ENCODE data around the gene ATP7A.
A peak's percentile ranks its signal among the peaks of the same experiment; 100 is the strongest.
"Not testable (repeated sequence)": the region's sequence is repeated elsewhere in the genome, so short reads cannot be mapped to it uniquely, and the experiment has no call there.

ATP7A gene

DNA sequence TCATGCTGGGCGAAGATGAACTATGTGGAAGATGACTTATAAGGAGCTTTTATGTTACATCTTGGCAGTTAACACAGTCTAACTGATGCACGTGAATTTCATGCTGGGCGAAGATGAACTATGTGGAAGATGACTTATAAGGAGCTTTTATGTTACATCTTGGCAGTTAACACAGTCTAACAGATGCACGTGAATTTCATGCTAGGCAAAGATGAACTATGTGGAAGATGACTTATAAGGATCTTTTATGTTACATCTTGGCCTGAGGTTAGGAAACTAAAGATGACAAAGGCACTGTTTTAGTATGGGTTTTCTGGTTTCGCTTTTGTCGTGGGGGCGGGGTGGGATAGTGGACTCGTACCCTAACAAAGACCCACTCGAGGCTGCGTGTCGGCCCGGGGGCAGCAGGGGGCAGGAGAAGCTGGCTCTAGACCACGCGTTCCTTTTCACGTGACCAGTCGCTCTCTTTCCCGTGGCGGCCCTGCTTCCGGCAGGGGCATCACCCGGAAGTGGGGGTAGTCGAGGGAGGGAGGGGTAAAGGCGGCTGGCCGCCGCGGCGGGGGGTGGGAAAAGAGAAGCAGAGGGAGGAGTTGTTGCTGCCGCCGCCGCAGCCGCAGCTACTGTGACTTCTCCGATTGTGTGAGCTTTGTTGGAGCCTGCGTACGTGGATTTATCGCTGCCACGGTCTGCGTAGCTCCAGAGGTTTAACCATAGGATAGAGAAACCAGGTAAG, at the start of gene ATP7A:
TSS of gene ATP7A (plus strand) at position 586 of the 733 bp plus-strand sequence. CDS start 60,949 bp downstream, outside the sequence.
- peak; percentile 69 to 78 for DNase-seq (ENCODE audit: low read depth in 2 of 2, low spot score in 1 of 2)

DNA sequence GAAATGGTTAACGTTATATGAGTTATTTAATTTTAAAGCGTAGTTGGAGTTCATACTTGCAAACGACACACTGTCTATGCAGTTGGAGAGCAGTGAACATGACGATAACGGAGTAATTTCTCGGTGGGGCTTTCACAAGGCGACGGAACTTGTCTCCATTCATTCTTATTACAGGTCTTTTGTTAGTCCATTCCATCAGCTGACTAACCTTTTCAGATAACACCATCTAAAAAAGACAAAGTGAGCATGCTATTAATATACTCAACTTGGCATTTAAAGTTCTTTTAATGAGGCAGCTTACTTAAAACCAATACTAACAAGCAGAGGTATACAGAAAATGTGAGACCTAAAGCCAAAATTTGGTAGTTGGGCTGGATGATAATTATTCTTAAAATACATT, 35.1 kb upstream of the ATP7A start:
- DNase-seq (ENCODE audit: low read depth in 2 of 2, low spot score in 1 of 2), result no peak

DNA sequence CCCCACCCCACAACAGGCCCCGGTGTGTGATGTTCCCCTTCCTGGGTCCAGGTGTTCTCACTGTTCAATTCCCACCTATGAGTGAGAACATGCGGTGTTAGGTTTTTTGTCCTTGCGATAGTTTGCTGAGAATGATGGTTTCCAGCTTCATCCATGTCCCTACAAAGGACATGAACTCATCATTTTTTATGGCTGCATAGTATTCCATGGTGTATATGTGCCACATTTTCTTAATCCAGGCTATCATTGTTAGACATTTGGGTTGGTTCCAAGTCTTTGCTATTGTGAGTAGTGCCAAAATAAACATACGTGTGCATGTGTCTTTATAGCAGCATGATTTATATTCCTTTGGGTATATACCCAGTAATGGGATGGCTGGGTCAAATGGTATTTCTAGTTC, 29.1 kb upstream of the ATP7A start:
- not testable (repeated sequence) for DNase-seq (ENCODE audit: low read depth in 2 of 2, low spot score in 1 of 2)

DNA sequence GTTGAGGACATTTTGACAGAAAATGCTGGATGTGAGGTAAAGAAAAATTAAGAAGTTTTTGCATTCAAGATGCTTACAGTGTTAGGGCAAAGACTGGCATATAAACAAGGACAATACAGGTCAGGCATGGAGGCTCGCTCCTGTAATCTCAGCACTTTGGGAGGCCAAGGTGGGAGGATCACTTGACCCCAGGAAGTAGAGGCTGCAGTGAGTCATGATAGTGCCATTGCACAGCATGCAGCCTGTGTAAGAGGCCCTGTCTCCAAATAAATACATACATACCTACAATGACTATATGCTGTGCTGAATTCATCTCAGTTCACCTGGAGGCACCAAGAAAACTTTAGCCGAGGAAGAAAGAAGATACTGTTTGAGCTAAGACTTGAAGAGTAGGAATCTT, 17.6 kb upstream of the ATP7A start:
- no peak for DNase-seq (ENCODE audit: low read depth in 2 of 2, low spot score in 1 of 2)

DNA sequence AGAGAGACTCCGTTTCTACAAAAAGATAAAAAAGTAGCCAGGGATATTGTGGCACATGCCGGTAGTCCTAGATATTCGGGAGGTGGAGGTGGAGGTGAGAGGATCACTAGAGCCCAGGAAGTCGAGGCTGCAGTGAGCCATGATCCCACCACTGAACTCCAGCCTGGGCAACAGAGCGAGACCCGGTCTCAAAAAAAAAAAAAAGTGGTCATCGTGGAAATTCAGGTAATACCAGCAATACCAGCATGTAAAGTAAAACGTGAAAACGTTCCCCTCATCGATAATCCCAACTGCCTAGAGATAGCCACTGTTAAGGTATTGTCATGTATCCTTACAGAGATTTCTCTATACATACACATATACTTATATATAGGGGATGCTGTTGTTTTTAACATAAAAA, 16.8 kb upstream of the ATP7A start:
- DNase-seq (ENCODE audit: low read depth in 2 of 2, low spot score in 1 of 2), result no peak

DNA sequence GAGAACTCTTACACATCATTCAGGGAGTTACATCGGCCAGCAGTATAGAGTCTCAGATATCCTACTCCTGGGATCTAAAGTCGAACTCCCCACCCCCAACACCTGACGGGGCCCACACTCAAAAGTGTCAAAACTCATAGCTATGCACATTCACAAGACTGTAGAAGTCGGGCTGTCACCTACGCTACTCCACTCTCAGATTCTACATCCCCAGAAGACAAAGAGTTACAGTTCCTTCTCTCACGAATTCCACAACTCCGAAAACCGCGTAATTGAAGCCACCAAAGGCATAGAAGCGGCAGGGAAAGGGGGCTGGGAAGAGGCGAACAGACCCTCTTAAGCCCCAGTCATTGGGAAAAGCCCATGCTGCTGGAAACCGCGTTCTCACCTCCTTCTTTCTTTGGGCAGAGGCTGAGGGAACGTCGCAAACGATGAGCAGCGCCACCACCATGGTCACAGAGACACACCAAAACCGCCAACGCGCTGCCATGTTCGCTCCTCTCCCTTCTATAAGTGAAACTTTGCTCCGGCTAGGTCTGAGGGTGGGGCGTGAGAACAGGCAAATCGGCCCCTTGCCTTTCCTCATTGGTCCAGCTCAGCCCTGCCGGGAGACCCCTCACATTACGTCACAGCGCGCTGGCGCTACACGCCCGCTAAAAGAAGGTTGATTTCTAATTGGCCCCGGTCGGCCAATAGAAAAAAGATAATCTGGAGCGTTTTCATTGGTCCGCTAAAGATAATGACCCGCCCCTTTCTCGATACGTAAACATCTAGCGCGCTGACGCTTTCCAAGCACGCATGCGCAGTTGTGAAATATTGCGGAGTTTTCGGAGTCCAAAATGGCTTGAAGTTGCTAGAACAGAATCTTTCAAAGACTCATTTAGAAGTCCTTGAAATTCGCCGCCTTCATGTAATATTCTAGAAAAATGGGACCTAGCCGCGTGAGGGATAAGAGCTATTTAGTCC, 15.3 kb upstream of the ATP7A start, which contains the start of gene MAGT1:
TSS of gene MAGT1 (minus strand) at position 515 of the 966 bp plus-strand sequence. CDS start at position 490, 25 bp downstream.
- peak; percentile 55 to 77 for DNase-seq (ENCODE audit: low read depth in 2 of 2, low spot score in 1 of 2)

DNA sequence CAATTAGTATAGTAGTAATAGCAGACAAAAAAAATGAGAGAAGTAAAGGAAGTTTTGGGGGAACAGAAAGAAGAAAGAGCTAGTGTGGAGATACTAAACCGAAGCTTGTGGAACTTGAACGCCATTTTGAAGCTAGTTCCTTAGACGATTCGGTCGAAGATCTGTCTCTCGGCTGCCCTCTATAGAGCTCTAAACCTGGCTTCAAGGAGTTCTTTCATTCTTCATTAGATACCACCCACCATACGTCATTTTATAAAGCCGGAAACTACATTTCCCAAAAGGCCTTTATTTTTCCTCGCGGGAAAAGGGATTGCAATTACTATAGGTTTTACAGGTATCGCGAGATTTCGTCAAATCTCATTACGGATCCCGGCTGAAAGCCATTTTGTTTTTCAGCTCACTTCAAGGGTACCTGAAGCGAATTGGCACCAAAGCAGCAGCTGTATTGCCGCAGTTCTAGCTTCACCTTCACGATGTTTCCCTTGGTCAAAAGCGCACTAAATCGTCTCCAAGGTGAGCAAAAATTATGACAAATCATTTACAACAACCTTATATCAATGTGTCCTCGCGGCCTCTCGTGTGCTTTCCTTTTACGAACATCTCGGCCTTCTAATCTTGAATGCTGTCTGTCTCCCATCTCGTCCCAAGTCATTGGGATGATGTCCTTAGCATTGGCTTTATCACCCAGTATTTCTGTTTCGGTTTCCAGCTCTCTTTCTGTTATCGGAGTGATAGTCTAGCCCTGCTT, 11.2 kb upstream of the ATP7A start, which contains the start of gene COX7B:
TSS of gene COX7B (plus strand) at position 388 of the 748 bp plus-strand sequence. CDS start at position 474, 86 bp downstream.
- peak in 1 of 2 donors; percentile 27 for DNase-seq (ENCODE audit: low read depth in 2 of 2, low spot score in 1 of 2)

DNA sequence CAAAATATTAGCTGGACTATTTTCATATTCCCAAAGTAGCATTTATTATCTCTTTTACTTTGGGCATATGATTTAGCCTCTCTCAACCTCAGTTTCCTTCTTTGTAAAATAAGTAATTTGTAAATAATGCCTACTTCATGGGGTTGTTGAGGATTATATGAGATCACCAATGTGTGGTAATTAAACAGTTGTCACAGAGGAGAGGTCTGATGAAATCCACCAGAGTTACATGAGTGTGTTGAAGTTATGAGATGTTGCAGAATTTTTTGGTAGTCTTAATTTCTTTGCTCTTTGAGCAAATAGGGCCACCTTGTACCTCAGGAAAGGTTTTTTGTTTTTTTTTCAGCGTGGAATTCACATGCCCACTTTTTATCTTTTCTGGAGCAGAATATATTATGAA, 9.8 kb upstream of the ATP7A start:
- no peak for DNase-seq (ENCODE audit: low read depth in 2 of 2, low spot score in 1 of 2)

DNA sequence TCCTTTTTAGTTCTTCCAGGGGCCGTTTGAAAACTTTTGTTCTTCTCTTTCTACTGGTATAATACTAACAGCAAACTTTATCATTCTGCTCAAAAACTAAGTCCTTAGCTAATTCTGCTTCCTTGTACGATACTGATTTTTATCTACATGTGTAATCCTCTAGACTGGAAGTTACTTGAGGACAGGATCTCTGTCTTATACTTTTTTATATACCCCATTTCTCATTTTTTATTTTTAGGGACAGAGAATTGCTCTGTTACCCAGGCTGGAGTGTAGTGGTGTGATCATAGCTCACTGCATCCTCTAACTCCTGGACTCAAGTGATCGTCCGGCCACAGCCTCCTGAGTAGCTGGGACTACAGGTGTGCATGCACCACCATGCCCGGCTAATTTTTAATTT, 9.0 kb upstream of the ATP7A start:
- DNase-seq (ENCODE audit: low read depth in 2 of 2, low spot score in 1 of 2), result no peak

DNA sequence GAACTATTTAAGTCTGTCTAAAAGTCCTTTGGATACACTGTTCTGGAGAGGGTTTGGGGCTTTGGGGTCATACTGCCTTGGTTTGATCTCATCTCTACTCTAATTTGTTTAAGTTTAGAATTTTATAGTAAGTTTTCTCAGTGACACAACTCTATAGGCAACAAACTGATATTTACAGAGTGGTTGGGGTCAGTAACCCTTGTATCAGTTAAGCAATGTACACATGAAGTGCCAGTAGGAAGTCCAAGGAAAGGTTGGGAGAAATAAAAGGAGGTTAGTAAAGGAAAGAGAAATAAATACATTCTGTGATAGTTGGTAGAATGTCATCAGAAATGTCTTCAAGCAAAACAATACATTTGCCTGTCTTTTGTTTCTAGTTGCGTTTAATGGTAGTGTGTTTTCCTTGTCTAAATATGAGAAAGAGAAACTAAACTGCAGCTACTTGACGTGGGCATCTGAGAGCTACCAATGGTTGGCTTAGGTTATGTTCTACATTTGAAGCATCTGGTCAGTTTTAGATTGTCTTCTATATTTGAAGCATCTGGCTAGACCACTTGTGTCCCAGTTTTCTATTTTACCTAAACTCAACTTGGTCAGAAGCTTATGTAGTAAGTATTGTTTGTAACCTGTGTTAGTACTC, 6.9 kb downstream of the ATP7A start:
- no peak for DNase-seq (ENCODE audit: low read depth in 2 of 2, low spot score in 1 of 2)

DNA sequence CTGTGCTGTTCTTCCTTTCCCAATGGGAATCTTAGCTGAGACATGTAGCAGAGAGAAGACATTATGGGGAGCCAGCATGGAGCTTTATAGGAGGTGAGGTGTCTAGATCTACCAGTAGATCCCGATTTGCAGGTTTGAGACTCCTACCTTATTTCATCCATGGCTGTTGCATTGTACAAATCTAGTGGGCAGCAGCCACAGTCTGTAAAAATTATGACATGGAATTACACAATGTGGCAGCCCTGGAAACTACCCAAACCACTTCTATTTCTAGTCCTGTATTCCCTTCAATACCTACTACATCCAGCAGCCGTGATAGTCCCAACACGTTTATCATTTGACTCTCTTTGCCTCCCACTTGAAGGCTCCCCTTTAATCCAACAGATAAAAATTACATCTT, 8.1 kb downstream of the ATP7A start:
- DNase-seq (ENCODE audit: low read depth in 2 of 2, low spot score in 1 of 2), result no peak

DNA sequence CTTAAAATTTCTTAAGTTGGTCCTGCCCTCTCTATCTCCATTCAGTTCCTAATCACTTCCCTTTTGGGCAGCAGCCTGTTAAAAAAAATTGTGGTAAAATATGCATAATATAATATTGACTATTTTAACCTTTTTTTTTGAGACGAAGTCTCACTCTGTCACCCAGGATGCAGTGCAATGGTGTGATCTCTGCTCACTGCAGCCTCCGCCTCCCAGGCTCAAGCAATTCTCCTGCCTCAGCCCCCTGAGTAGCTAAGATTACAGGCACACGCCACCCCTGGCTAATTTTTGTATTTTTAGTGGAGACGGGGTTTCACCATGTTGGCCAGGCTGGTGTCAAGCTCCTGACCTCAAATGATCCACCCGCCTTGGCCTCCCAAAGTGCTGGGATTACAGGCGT, 8.9 kb downstream of the ATP7A start:
- DNase-seq (ENCODE audit: low read depth in 2 of 2, low spot score in 1 of 2), result not testable (repeated sequence)

DNA sequence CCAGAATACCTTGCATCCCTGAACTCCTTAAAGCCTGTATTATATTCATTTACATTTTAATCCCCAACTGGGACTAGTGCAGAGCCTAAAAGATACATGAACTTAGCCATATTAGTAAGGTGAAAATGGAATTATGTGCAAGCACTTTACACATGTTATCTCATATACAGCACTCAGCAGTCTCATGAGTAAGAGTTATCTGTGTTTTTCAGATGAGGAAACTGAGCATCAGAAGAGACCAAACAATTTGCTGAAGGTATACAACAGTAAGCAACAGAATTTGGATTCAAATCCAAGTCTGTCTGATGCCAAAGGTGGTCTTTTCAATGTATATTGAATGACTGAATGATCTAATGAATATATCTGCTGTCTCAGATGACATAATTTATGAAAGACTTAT, 12.3 kb downstream of the ATP7A start:
- DNase-seq (ENCODE audit: low read depth in 2 of 2, low spot score in 1 of 2), result no peak

DNA sequence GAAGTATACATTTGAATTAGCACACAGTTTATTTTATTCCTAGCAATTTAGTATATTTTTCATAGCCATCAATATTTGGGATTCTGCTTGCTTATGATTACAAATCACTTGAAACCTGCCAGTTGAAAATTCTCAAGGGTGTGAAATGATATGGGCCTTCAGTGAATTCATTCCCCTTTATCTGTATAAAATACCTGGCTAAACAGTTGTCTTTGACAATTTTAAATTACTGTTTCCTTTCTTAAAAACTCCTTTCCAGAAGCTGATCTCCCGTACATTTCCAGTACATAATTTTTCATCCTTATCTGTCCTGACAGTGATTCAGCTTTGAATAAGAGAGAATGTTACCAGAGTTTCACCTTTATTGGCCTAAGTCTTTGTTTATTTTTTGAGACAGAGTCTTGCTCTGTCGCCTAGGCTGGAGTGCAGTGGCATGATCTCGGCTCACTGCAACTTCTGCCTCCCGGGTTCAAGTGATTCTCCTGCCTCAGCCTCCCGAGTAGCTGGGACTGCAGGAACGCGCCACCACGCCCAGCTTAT, 13.9 kb downstream of the ATP7A start:
- DNase-seq (ENCODE audit: low read depth in 2 of 2, low spot score in 1 of 2), result no peak

DNA sequence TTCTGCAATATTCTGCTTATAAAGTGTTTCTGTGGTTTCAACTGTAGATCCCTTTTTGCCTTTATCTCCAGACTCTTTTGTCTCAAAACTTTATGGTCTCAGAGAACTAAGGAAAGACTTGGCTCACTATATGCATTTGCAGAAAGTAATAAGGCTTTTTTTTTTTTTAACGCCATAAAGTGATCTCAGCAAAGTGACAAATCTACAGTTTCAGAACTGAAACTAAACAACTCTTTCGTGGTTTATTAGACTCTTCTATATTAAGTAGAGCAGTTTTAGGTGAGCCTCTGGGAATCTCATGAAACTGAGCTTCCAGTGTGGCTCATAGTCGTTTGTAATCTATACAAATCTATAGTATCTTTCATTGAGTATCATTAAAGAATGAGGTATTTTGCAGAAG, 15.3 kb downstream of the ATP7A start:
- DNase-seq (ENCODE audit: low read depth in 2 of 2, low spot score in 1 of 2), result no peak

DNA sequence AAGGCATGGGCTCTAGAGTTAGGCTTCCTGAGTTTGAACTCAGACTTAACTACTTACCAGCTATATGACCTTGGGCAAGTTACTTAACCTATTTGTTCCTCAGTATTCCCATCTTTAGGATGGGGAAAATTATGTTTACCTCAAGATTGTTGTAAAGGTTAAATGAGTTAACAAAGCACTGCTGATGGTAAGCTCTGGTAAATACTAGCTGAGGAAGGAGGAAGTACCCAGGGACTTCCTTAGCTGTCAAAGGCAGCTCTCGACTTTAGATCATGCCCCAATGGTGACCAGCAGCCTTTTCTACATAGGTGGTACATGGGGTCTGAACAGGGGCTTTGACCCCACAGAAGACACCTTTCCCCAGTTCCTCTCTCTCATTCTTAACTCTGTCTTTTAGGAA, 20.1 kb downstream of the ATP7A start:
- DNase-seq (ENCODE audit: low read depth in 2 of 2, low spot score in 1 of 2), result no peak

DNA sequence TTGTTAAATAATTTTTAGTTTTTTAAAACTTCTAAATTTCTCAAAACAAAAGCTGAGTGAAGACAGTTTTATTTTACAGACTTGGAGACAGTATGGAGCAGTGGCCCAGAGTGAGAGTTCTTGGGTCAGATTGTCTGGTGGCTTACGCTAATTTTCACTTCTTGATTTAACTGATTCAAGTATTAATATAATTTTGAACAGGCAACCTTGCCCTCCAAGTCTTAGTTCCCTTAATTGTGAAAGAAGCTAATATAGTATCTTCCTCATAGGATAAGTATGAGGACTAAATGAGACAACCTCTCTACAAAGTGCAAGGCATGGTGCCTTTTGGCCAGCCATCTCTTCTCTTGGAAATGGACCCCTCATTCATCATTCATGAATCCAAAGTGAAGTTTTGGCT, 25.4 kb downstream of the ATP7A start:
- no peak for DNase-seq (ENCODE audit: low read depth in 2 of 2, low spot score in 1 of 2)

DNA sequence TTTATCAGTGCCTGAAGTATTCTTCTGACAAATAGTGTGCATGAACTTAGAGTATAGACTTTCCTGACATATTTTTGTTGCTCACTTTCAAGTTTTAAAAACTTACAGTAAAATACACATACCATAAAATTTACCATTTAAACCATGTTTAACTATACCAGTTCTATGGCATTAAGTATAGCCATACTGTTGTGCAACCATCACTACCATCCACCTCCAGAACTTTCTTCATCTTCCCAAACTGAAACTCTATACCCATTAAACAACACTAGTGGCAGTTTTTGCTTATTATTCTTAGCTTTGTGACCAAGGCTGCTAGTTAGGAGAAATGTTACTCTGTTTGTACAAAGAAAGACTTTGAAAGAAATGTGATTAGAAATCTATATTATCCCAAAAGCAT, 25.8 kb downstream of the ATP7A start:
- no peak for DNase-seq (ENCODE audit: low read depth in 2 of 2, low spot score in 1 of 2)

DNA sequence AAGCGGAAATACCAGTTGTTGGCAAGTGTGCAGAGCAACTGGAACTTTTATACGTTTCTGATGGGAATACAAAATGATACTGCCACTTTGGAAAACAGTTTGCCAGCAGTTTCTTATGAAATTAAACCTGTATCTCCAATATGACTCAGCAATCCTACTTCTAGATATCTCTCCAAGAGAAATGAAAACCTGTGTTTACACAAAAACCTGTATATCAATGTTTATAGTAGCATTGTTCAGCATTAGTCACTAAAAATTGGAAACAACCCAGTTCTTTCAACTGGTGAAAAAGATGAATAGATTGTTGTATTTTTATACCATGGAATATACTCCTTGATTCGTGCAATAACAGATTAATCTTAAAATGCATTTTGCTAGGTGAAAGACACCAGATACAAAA, 26.8 kb downstream of the ATP7A start:
- DNase-seq (ENCODE audit: low read depth in 2 of 2, low spot score in 1 of 2), result no peak

DNA sequence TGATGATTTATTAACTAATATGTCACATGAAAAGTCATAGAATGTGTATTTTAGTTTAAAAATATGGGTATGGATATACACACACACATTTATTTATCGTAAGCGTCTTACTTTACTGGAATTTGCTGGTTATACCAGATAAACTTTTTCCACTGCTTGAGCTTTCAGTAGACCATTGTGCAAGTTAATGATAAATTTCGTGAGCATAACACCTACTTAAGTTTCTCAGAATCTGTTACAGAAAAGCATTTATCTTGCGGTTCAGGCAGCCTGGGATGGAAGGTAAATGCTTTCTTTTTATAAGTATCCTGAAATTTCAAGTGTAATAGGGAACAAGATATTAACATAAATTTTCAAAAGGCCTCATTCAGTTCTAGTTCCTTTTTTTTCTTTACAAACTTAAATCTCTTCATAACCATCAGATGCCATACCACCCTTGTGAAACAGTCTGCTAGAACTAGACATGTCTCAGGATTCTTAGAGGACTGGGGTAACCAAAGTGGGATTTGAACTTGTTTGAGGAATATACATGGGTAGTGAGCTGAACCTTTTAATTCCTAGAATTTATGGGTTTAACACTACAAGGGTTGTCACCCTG, 27.7 kb downstream of the ATP7A start:
- DNase-seq (ENCODE audit: low read depth in 2 of 2, low spot score in 1 of 2), result no peak

Measured in stimulated activated CD8-positive, alpha-beta memory T cell treated with anti-CD3 and anti-CD28 coated beads, Interleukin-4, amount 100 ng/mL, for 1 hour (primary cell).